ENCODE measurements around the gene EPHB6.

Gene EPHB6

GRCh38 chr7:142833174-142834048 lies 21.5 kb upstream of the EPHB6 start:
- peak; percentile 42 for DNase-seq

GRCh38 chr7:142835487-142835886 lies 19.4 kb upstream of the EPHB6 start:
- DNase-seq: no peak

GRCh38 chr7:142836426-142836825 lies 18.4 kb upstream of the EPHB6 start:
- no peak for DNase-seq

- DNase-seq: no peak
Measured at GRCh38 chr7:142838461-142839213, 16.2 kb upstream of the EPHB6 start.

GRCh38 chr7:142842251-142842766 lies 12.6 kb upstream of the EPHB6 start:
- no peak for DNase-seq

- DNase-seq: no peak
Measured at GRCh38 chr7:142847353-142847752, 7.5 kb upstream of the EPHB6 start.

- DNase-seq: no peak
Measured at GRCh38 chr7:142851269-142851668, 3.6 kb upstream of the EPHB6 start.

GRCh38 chr7:142851919-142852318 lies 3.0 kb upstream of the EPHB6 start:
- DNase-seq: no peak

- DNase-seq: peak; percentile 80
Measured at GRCh38 chr7:142853739-142854371, 1.0 kb upstream of the EPHB6 start.

GRCh38 chr7:142855114-142855743 lies 353 bp downstream of the EPHB6 start:
- DNase-seq: no peak

GRCh38 chr7:142855756-142856564 lies 1.1 kb downstream of the EPHB6 start:
- DNase-seq: no peak

- DNase-seq: no peak
Measured at GRCh38 chr7:142856565-142857245, 1.8 kb downstream of the EPHB6 start.

- DNase-seq: no peak
Measured at GRCh38 chr7:142857625-142858024, 2.7 kb downstream of the EPHB6 start.

- no peak for DNase-seq
Measured at GRCh38 chr7:142859411-142859810, 4.5 kb downstream of the EPHB6 start.

GRCh38 chr7:142859829-142860228 lies 5.0 kb downstream of the EPHB6 start:
- DNase-seq: no peak

GRCh38 chr7:142860968-142861367 lies 6.1 kb downstream of the EPHB6 start:
- no peak for DNase-seq

- DNase-seq: no peak
Measured at GRCh38 chr7:142862351-142862750, 7.5 kb downstream of the EPHB6 start.

GRCh38 chr7:142862786-142863400 lies 8.0 kb downstream of the EPHB6 start:
- DNase-seq: no peak

- no peak for DNase-seq
Measured at GRCh38 chr7:142863891-142864685, 9.2 kb downstream of the EPHB6 start.
